Activated CD4-positive, alpha-beta T cell treated with anti-CD3 and anti-CD28 coated beads for 36 hours (primary cell): ENCODE data around the gene BTAF1. TPM values are rescaled to one million over a fixed set of nuclear protein-coding genes. Genes with fewer than 3 reads are reported as not detected.
"Not testable (repeated sequence)": the region's sequence is repeated elsewhere in the genome, so short reads cannot be mapped to it uniquely, and the experiment has no call there.

Experiments used
- ATAC-seq: fragments of 200-7000 bp; cut with Tn5 transposase; one replicate; pipeline ENCODE4 v1.10.0; 2021; ENCODE audit warnings: mild to moderate bottlenecking, moderate library complexity
- CTCF ChIA-PET: fragments of 350-600 bp; sonication (Branson Sonifier 250); formaldehyde crosslinking; loops from one replicate; lab custom pipeline; 2021; ENCODE audit warnings: antibody characterized with exemption; lab: Charles Lee
- POLR2A ChIA-PET: fragments of 350-600 bp; sonication (Branson Sonifier 250); formaldehyde crosslinking; loops from one replicate; lab custom pipeline; 2021; ENCODE audit warnings: antibody characterized with exemption, inconsistent platforms; lab: Charles Lee
- DNase-seq: peaks from one replicate; pipeline ENCODE4 v3.0.0-alpha.2; 2020
- H3K27ac Mint-ChIP-seq: one replicate; pipeline ENCODE4 v1.8.0; 2021; ENCODE audit warnings: mixed read lengths
- H3K27me3 Mint-ChIP-seq: one replicate; pipeline ENCODE4 v1.8.0; 2021; ENCODE audit warnings: mixed read lengths
- H3K36me3 Mint-ChIP-seq: one replicate; pipeline ENCODE4 v1.8.0; 2021; ENCODE audit warnings: low read depth, mixed read lengths
- H3K4me1 Mint-ChIP-seq: one replicate; pipeline ENCODE4 v1.8.0; 2021; ENCODE audit warnings: mixed read lengths
- H3K4me3 Mint-ChIP-seq: one replicate; pipeline ENCODE4 v1.8.0; 2021; ENCODE audit warnings: mild to moderate bottlenecking, moderate library complexity, mixed read lengths
- H3K9me3 Mint-ChIP-seq: one replicate; pipeline ENCODE4 v1.8.0; 2021; ENCODE audit warnings: low read depth, mixed read lengths
- intact Hi-C, 2 experiments: fragments of 100-400 bp; cut with DNase I in 1 of 2; cut with micrococcal nuclease in 1 of 2; formaldehyde crosslinking; loops; one replicate each; pipeline versions ENCODE4 v1.14.2 to v1.15.1; 2022 to 2024; cut with DNase I, micrococcal nuclease
- total RNA-seq, 2 experiments: library from RNA; stranded (reverse); gene quantifications; one replicate each; pipeline ENCODE4 v1.2.3, GENCODE V29; 2021

Gene BTAF1
- total RNA-seq, 2 experiments from 2014 or later, result 59.0 to 59.4 TPM

- Mint-ChIP-seq H3K9me3 (peaks cover under 1% of the 10 kb centered on the region), H3K4me1 (no peaks in the 10 kb centered on the region), H3K27me3 (no peaks in the 10 kb centered on the region), H3K27ac (no peak overlapping the region), H3K36me3 (peaks cover 51% of the 10 kb centered on the region), H3K4me3 (no peak overlapping the region)
- ATAC-seq (no peak), DNase-seq (no peak)
- ChIA-PET CTCF (no interaction called here), POLR2A (no interaction called here)
- intact Hi-C loops, result no loop called here
Measured at GRCh38 chr10:92005978-92006377, 82.4 kb downstream of the BTAF1 start.

- Mint-ChIP-seq H3K27ac (no peak overlapping the region), H3K27me3 (no peaks in the 10 kb centered on the region), H3K36me3 (peaks cover 44% of the 10 kb centered on the region), H3K4me3 (no peak overlapping the region), H3K4me1 (peaks cover 4% of the 10 kb centered on the region), H3K9me3 (no peaks in the 10 kb centered on the region)
- ATAC-seq (no peak), DNase-seq (no peak)
- ChIA-PET CTCF (interaction anchor here (0.7 to 1.5 kb wide), 3 partner anchors 11 to 204 kb away, joined by 3 to 4 read pairs (median 4); no protein-coding TSS in a partner anchor), POLR2A (no interaction called here)
- intact Hi-C loops, result no loop called here
Measured at GRCh38 chr10:92009445-92009844, 85.9 kb downstream of the BTAF1 start.

- Mint-ChIP-seq H3K4me1 (peaks cover 4% of the 10 kb centered on the region), H3K36me3 (peaks cover 40% of the 10 kb centered on the region), H3K27me3 (no peaks in the 10 kb centered on the region), H3K27ac (no peak overlapping the region), H3K4me3 (no peak overlapping the region), H3K9me3 (no peaks in the 10 kb centered on the region)
- POLR2A ChIA-PET, result no interaction called here
- CTCF ChIA-PET, result interaction anchor here (0.7 to 1.5 kb wide), 3 partner anchors 10 to 712 kb away, joined by 3 to 6 read pairs (median 4); no protein-coding TSS in a partner anchor
- ATAC-seq, result no peak
- DNase-seq, result no peak
- intact Hi-C loops, result no loop called here
Measured at GRCh38 chr10:92010047-92010735, 86.6 kb downstream of the BTAF1 start.

GRCh38 chr10:92011560-92012214, 88.1 kb downstream of the BTAF1 start:
- H3K36me3 Mint-ChIP-seq, result peaks cover 37% of the 10 kb centered on the region
- intact Hi-C loops, result no loop called here
- peak; percentile 100 for ATAC-seq
- CTCF ChIA-PET, result no interaction called here
- DNase-seq, result no peak
- peaks cover 4% of the 10 kb centered on the region for H3K4me1 Mint-ChIP-seq
- H3K9me3 Mint-ChIP-seq, result no peaks in the 10 kb centered on the region
- POLR2A ChIA-PET, result no interaction called here
- H3K4me3 Mint-ChIP-seq, result no peak overlapping the region
- no peak overlapping the region for H3K27ac Mint-ChIP-seq
- H3K27me3 Mint-ChIP-seq, result no peaks in the 10 kb centered on the region

GRCh38 chr10:92014620-92015019, 91.0 kb downstream of the BTAF1 start:
- no peaks in the 10 kb centered on the region for H3K27me3 Mint-ChIP-seq
- ATAC-seq (no peak), DNase-seq (no peak)
- CTCF ChIA-PET, result no interaction called here
- POLR2A ChIA-PET, result no interaction called here
- H3K4me1 Mint-ChIP-seq, result peaks cover 4% of the 10 kb centered on the region
- no peaks in the 10 kb centered on the region for H3K9me3 Mint-ChIP-seq
- no peak overlapping the region for H3K4me3 Mint-ChIP-seq
- intact Hi-C loops, result no loop called here
- no peak overlapping the region for H3K27ac Mint-ChIP-seq
- H3K36me3 Mint-ChIP-seq, result peaks cover 55% of the 10 kb centered on the region

GRCh38 chr10:92024700-92025099, 101.1 kb downstream of the BTAF1 start:
- peaks cover 53% of the 10 kb centered on the region for H3K36me3 Mint-ChIP-seq
- no peak for ATAC-seq
- H3K27me3 Mint-ChIP-seq, result no peaks in the 10 kb centered on the region
- CTCF ChIA-PET, result no interaction called here
- intact Hi-C loops, result no loop called here
- peaks cover 9% of the 10 kb centered on the region for H3K4me1 Mint-ChIP-seq
- no peak overlapping the region for H3K4me3 Mint-ChIP-seq
- POLR2A ChIA-PET, result no interaction called here
- DNase-seq, result no peak
- H3K27ac Mint-ChIP-seq, result no peak overlapping the region
- H3K9me3 Mint-ChIP-seq, result no peaks in the 10 kb centered on the region

GRCh38 chr10:92025340-92025739, 101.8 kb downstream of the BTAF1 start:
- POLR2A ChIA-PET, H3K27ac Mint-ChIP-seq: not testable (repeated sequence)

GRCh38 chr10:92027141-92027540, 103.6 kb downstream of the BTAF1 start:
- H3K4me3 Mint-ChIP-seq, result no peak overlapping the region
- intact Hi-C loops, result no loop called here
- POLR2A ChIA-PET, result no interaction called here
- H3K4me1 Mint-ChIP-seq, result peaks cover 9% of the 10 kb centered on the region
- H3K9me3 Mint-ChIP-seq, result no peaks in the 10 kb centered on the region
- no peak for DNase-seq
- peaks cover 55% of the 10 kb centered on the region for H3K36me3 Mint-ChIP-seq
- ATAC-seq, result no peak
- H3K27ac Mint-ChIP-seq, result no peak overlapping the region
- no peaks in the 10 kb centered on the region for H3K27me3 Mint-ChIP-seq
- CTCF ChIA-PET, result no interaction called here

More at GRCh38 chr10:92025340-92025739, 101.8 kb downstream of the BTAF1 start:
- intact Hi-C loops, H3K9me3 Mint-ChIP-seq, ATAC-seq, DNase-seq, H3K4me1 Mint-ChIP-seq, H3K4me3 Mint-ChIP-seq, H3K27me3 Mint-ChIP-seq: not testable (repeated sequence)
- peaks cover 52% of the 10 kb centered on the region for H3K36me3 Mint-ChIP-seq
- CTCF ChIA-PET, result interaction anchor here (1.2 to 1.4 kb wide), 2 partner anchors 9 to 16 kb away, joined by 4 to 6 read pairs; no protein-coding TSS in a partner anchor

GRCh38 chr10:92031580-92031979, 108.0 kb downstream of the BTAF1 start:
- H3K4me3 Mint-ChIP-seq, result no peak overlapping the region
- H3K27me3 Mint-ChIP-seq, result no peaks in the 10 kb centered on the region
- H3K9me3 Mint-ChIP-seq, result no peaks in the 10 kb centered on the region
- H3K27ac Mint-ChIP-seq, result no peak overlapping the region
- peaks cover 9% of the 10 kb centered on the region for H3K4me1 Mint-ChIP-seq
- peaks cover 57% of the 10 kb centered on the region for H3K36me3 Mint-ChIP-seq
- ATAC-seq (no peak), DNase-seq (no peak)
- CTCF ChIA-PET, result interaction anchor here (1.0 kb wide), 1 partner anchor 15 kb away, joined by 3 read pairs; no protein-coding TSS in a partner anchor
- POLR2A ChIA-PET, result no interaction called here
- intact Hi-C loops, result no loop called here

- H3K36me3 Mint-ChIP-seq, result peaks cover 51% of the 10 kb centered on the region
- H3K27ac Mint-ChIP-seq, ATAC-seq, H3K9me3 Mint-ChIP-seq, intact Hi-C loops, DNase-seq, H3K4me1 Mint-ChIP-seq, POLR2A ChIA-PET, H3K27me3 Mint-ChIP-seq, H3K4me3 Mint-ChIP-seq: not testable (repeated sequence)
- CTCF ChIA-PET, result interaction anchor here (0.5 kb wide), 1 partner anchor 1069 kb away, joined by 4 read pairs; no protein-coding TSS in a partner anchor
Measured at GRCh38 chr10:92033070-92033469, 109.5 kb downstream of the BTAF1 start.

- intact Hi-C loops, result no loop called here
- no peaks in the 10 kb centered on the region for H3K4me1 Mint-ChIP-seq
- no peaks in the 10 kb centered on the region for H3K9me3 Mint-ChIP-seq
- H3K27me3 Mint-ChIP-seq, result no peaks in the 10 kb centered on the region
- H3K36me3 Mint-ChIP-seq, result peaks cover 15% of the 10 kb centered on the region
- no peak overlapping the region for H3K4me3 Mint-ChIP-seq
- DNase-seq (no peak), ATAC-seq (no peak)
- H3K27ac Mint-ChIP-seq, result no peak overlapping the region
- ChIA-PET POLR2A (no interaction called here), CTCF (interaction anchor here (0.6 kb wide), 1 partner anchor 1049 kb away, joined by 3 read pairs; no protein-coding TSS in a partner anchor)
Measured at GRCh38 chr10:92038949-92039348, 115.4 kb downstream of the BTAF1 start.

GRCh38 chr10:92042541-92042940, 119.0 kb downstream of the BTAF1 start:
- H3K27me3 Mint-ChIP-seq, result no peaks in the 10 kb centered on the region
- DNase-seq (no peak), ATAC-seq (no peak)
- no peak overlapping the region for H3K4me3 Mint-ChIP-seq
- H3K9me3 Mint-ChIP-seq, result no peaks in the 10 kb centered on the region
- peaks cover under 1% of the 10 kb centered on the region for H3K4me1 Mint-ChIP-seq
- peaks cover under 1% of the 10 kb centered on the region for H3K36me3 Mint-ChIP-seq
- H3K27ac Mint-ChIP-seq, result no peak overlapping the region
- ChIA-PET CTCF (no interaction called here), POLR2A (no interaction called here)
- intact Hi-C loops, result no loop called here
